Vagina (tissue), 2 donors: ENCODE results near the gene CETP.

Experiments used
- CTCF ChIP-seq, 3 experiments: fragments of 450-650 bp in 2 of 3; fragments of 200-600 bp in 1 of 3; sonication (generic) in 1 of 3; IDR thresholded peaks; one replicate each; pipeline ENCODE4 v1.5.1; 2017 to 2019; ENCODE audit warnings: antibody characterized with exemption in 3 of 3, mild to moderate bottlenecking in 2 of 3, moderate library complexity in 2 of 3
- POLR2AphosphoS5 ChIP-seq, 2 donors: sonication (generic); formaldehyde crosslinking; IDR thresholded peaks; one replicate each; pipeline ENCODE4 v1.9.0; 2017; ENCODE audit warnings: antibody characterized with exemption in 2 of 2, mild to moderate bottlenecking in 2 of 2, low read depth in 1 of 2; ENCODE audit not compliant: insufficient read depth in 1 of 2

- TF ChIP-seq CTCF (IDR thresholded peaks at IDR 0.05) (peak in 2 of 3 experiments; percentile 18 to 27), POLR2AphosphoS5 (IDR thresholded peaks at IDR 0.05; ENCODE audit: insufficient read depth in 1 of 2, low read depth in 1 of 2) (no peak)
These were observed 10.6 kb upstream of the CETP start for GRCh38 chr16:56950881-56951771.
